Immature natural killer cell (primary cell): ENCODE measurements around the gene BID. TPM values are rescaled to one million over a fixed set of nuclear protein-coding genes. Genes with fewer than 3 reads are reported as not detected.

ENCODE experiments used
- DNase-seq, 3 donors: peaks; one replicate each; pipeline ENCODE4 v3.0.0; 2022; ENCODE audit warnings: mixed read lengths in 1 of 3
- H3K27ac Mint-ChIP-seq, 6 donors: one replicate each; pipeline ENCODE4 v1.8.0; 2020; ENCODE audit warnings: mixed read lengths in 6 of 6, mild to moderate bottlenecking in 5 of 6, inconsistent platforms in 4 of 6, moderate library complexity in 3 of 6
- H3K27me3 Mint-ChIP-seq, 3 donors: one replicate each; pipeline ENCODE4 v1.8.0; 2020 to 2021; ENCODE audit warnings: low read depth in 3 of 3, mild to moderate bottlenecking in 3 of 3, mixed read lengths in 3 of 3, moderate library complexity in 3 of 3, inconsistent platforms in 1 of 3
- H3K36me3 Mint-ChIP-seq, 3 donors: one replicate each; pipeline ENCODE4 v1.8.0; 2020; ENCODE audit warnings: mixed read lengths in 3 of 3, inconsistent platforms in 2 of 3, mild to moderate bottlenecking in 2 of 3
- H3K4me1 Mint-ChIP-seq, 2 donors: one replicate each; pipeline ENCODE4 v1.8.0; 2020; ENCODE audit warnings: inconsistent platforms in 2 of 2, mild to moderate bottlenecking in 2 of 2, mixed read lengths in 2 of 2, moderate library complexity in 1 of 2
- H3K4me3 Mint-ChIP-seq, 5 donors: one replicate each; pipeline ENCODE4 v1.8.0; 2020; ENCODE audit warnings: mild to moderate bottlenecking in 5 of 5, mixed read lengths in 5 of 5, inconsistent platforms in 3 of 5, moderate library complexity in 3 of 5
- H3K9me3 Mint-ChIP-seq, 6 donors: one replicate each; pipeline ENCODE4 v1.8.0; 2020; ENCODE audit warnings: mild to moderate bottlenecking in 6 of 6, mixed read lengths in 6 of 6, inconsistent platforms in 4 of 6, moderate library complexity in 3 of 6
- polyA plus RNA-seq, 3 donors: library from polyadenylated mRNA; unstranded; fragments of 300-500 nt; fragmentation: Illumina TruSeq; gene quantifications; one replicate each; pipeline ENCODE4 v1.2.3, GENCODE V29; 2021

Gene BID
- polyA plus RNA-seq, 3 donors from 2014 or later: 110 to 180 (median 164) TPM

GRCh38 chr22:17724241-17724640 is 50.0 kb downstream of the BID start:
- H3K27ac Mint-ChIP-seq: no peak overlapping the region

GRCh38 chr22:17719911-17720310 is 54.4 kb downstream of the BID start:
- Mint-ChIP-seq H3K27ac (peak overlapping the region in 1 of 6 donors; percentile 57), H3K4me3 (no peak overlapping the region), H3K36me3 (peaks cover 0 to 2% (median 0%) of the 10 kb centered on the region in 3 donors), H3K27me3 (peaks cover 0 to 2% (median 1%) of the 10 kb centered on the region in 3 donors), H3K4me1 (peaks cover 2 to 4% of the 10 kb centered on the region in 2 donors), H3K9me3 (no peaks in the 10 kb centered on the region)
- DNase-seq: no peak

More at GRCh38 chr22:17724241-17724640, 50.0 kb downstream of the BID start:
- DNase-seq: no peak
- H3K4me1 Mint-ChIP-seq: peaks cover 10 to 11% of the 10 kb centered on the region in 2 donors
- peaks cover 7 to 15% (median 11%) of the 10 kb centered on the region in 3 donors for H3K36me3 Mint-ChIP-seq
- no peaks in the 10 kb centered on the region for H3K9me3 Mint-ChIP-seq
- H3K4me3 Mint-ChIP-seq: no peak overlapping the region
- H3K27me3 Mint-ChIP-seq: peaks cover 0 to 3% (median 1%) of the 10 kb centered on the region in 3 donors

GRCh38 chr22:17717708-17718107 is 56.6 kb downstream of the BID start:
- H3K4me3 Mint-ChIP-seq: no peak overlapping the region
- H3K9me3 Mint-ChIP-seq: no peaks in the 10 kb centered on the region
- H3K27ac Mint-ChIP-seq: no peak overlapping the region
- peaks cover 0 to 4% (median 0%) of the 10 kb centered on the region in 3 donors for H3K36me3 Mint-ChIP-seq
- peaks cover 4% of the 10 kb centered on the region in 2 donors for H3K4me1 Mint-ChIP-seq
- DNase-seq: no peak
- H3K27me3 Mint-ChIP-seq: peaks cover 0 to 2% (median 1%) of the 10 kb centered on the region in 3 donors

- Mint-ChIP-seq H3K4me1 (peaks cover 4% of the 10 kb centered on the region in 2 donors), H3K27ac (no peak overlapping the region), H3K36me3 (peaks cover 0 to 7% (median 0%) of the 10 kb centered on the region in 3 donors), H3K27me3 (peaks cover 0 to 2% (median 1%) of the 10 kb centered on the region in 3 donors), H3K9me3 (no peaks in the 10 kb centered on the region), H3K4me3 (no peak overlapping the region)
- no peak for DNase-seq
Measured at GRCh38 chr22:17716529-17716928, 57.7 kb downstream of the BID start.

GRCh38 chr22:17712441-17712840 is 61.8 kb downstream of the BID start:
- H3K4me1 Mint-ChIP-seq: peaks cover 4% of the 10 kb centered on the region in 2 donors
- no peak overlapping the region for H3K4me3 Mint-ChIP-seq
- H3K27me3 Mint-ChIP-seq: peaks cover 0 to 2% (median 0%) of the 10 kb centered on the region in 3 donors
- H3K36me3 Mint-ChIP-seq: peaks cover 0 to 7% (median 3%) of the 10 kb centered on the region in 3 donors
- H3K9me3 Mint-ChIP-seq: no peaks in the 10 kb centered on the region
- peak overlapping the region in 2 of 6 donors; percentile 2 to 25 for H3K27ac Mint-ChIP-seq
- no peak for DNase-seq

- Mint-ChIP-seq H3K27me3 (peaks cover 0 to 3% (median 0%) of the 10 kb centered on the region in 3 donors), H3K27ac (no peak overlapping the region), H3K36me3 (peaks cover 0 to 7% (median 3%) of the 10 kb centered on the region in 3 donors), H3K4me3 (no peak overlapping the region), H3K4me1 (peaks cover 18 to 20% of the 10 kb centered on the region in 2 donors), H3K9me3 (no peaks in the 10 kb centered on the region)
- DNase-seq: no peak
Measured at GRCh38 chr22:17710023-17710422, 64.2 kb downstream of the BID start.

- Mint-ChIP-seq H3K4me3 (no peak overlapping the region), H3K4me1 (peaks cover 16 to 20% of the 10 kb centered on the region in 2 donors), H3K27ac (peak overlapping the region in 3 of 6 donors; percentile 26 to 79 (median 48)), H3K9me3 (no peaks in the 10 kb centered on the region), H3K27me3 (peaks cover 0 to 3% (median 0%) of the 10 kb centered on the region in 3 donors), H3K36me3 (peaks cover 0 to 7% (median under 1%) of the 10 kb centered on the region in 3 donors)
- DNase-seq: no peak
Measured at GRCh38 chr22:17707526-17707925, 66.7 kb downstream of the BID start.

- peak overlapping the region in 5 of 6 donors; percentile 12 to 95 (median 79) for H3K27ac Mint-ChIP-seq
- H3K4me1 Mint-ChIP-seq: peaks cover 16 to 20% of the 10 kb centered on the region in 2 donors
- peaks cover 0 to 3% (median 0%) of the 10 kb centered on the region in 3 donors for H3K27me3 Mint-ChIP-seq
- no peak for DNase-seq
- H3K36me3 Mint-ChIP-seq: peaks cover 0 to 7% (median 0%) of the 10 kb centered on the region in 3 donors
- H3K9me3 Mint-ChIP-seq: no peaks in the 10 kb centered on the region
- H3K4me3 Mint-ChIP-seq: peak overlapping the region in 1 of 5 donors; percentile 85
Measured at GRCh38 chr22:17706947-17707346, 67.3 kb downstream of the BID start.

GRCh38 chr22:17705951-17706900 is 68.0 kb downstream of the BID start:
- peak; percentile 34 to 42 (median 40) for DNase-seq
- Mint-ChIP-seq H3K9me3 (no peaks in the 10 kb centered on the region), H3K27ac (peak overlapping the region; percentile 78 to 95 (median 90)), H3K36me3 (peaks cover 0 to 7% (median 0%) of the 10 kb centered on the region in 3 donors), H3K27me3 (peaks cover 0 to 3% (median 0%) of the 10 kb centered on the region in 3 donors), H3K4me3 (peak overlapping the region; percentile 78 to 85 (median 81)), H3K4me1 (peaks cover 16 to 20% of the 10 kb centered on the region in 2 donors)

GRCh38 chr22:17705546-17705945 is 68.7 kb downstream of the BID start:
- Mint-ChIP-seq H3K27me3 (peaks cover 0 to 3% (median 0%) of the 10 kb centered on the region in 3 donors), H3K4me3 (peak overlapping the region in 2 of 5 donors; percentile 41 to 78), H3K4me1 (peaks cover 16 to 20% of the 10 kb centered on the region in 2 donors)

GRCh38 chr22:17703811-17704210 is 70.5 kb downstream of the BID start:
- H3K9me3 Mint-ChIP-seq: no peaks in the 10 kb centered on the region
- no peak overlapping the region for H3K4me3 Mint-ChIP-seq
- DNase-seq: no peak
- peaks cover 0 to 3% (median 0%) of the 10 kb centered on the region in 3 donors for H3K27me3 Mint-ChIP-seq
- peaks cover 0 to 7% (median 0%) of the 10 kb centered on the region in 3 donors for H3K36me3 Mint-ChIP-seq
- no peak overlapping the region for H3K27ac Mint-ChIP-seq
- H3K4me1 Mint-ChIP-seq: peaks cover 21 to 23% of the 10 kb centered on the region in 2 donors

More at GRCh38 chr22:17705546-17705945, 68.7 kb downstream of the BID start:
- Mint-ChIP-seq H3K27ac (peak overlapping the region in 4 of 6 donors; percentile 75 to 95 (median 86)), H3K9me3 (no peaks in the 10 kb centered on the region), H3K36me3 (peaks cover 0 to 7% (median 0%) of the 10 kb centered on the region in 3 donors)
- no peak for DNase-seq

GRCh38 chr22:17700778-17701177 is 73.5 kb downstream of the BID start:
- Mint-ChIP-seq H3K4me3 (no peak overlapping the region), H3K27me3 (no peaks in the 10 kb centered on the region), H3K4me1 (peaks cover 11 to 12% of the 10 kb centered on the region in 2 donors), H3K27ac (peak overlapping the region in 1 of 6 donors; percentile 43), H3K9me3 (no peaks in the 10 kb centered on the region), H3K36me3 (peaks cover 0 to 12% (median 0%) of the 10 kb centered on the region in 3 donors)
- no peak for DNase-seq

GRCh38 chr22:17699696-17700340 is 74.5 kb downstream of the BID start:
- no peaks in the 10 kb centered on the region for H3K9me3 Mint-ChIP-seq
- no peak overlapping the region for H3K4me3 Mint-ChIP-seq
- H3K36me3 Mint-ChIP-seq: peaks cover 0 to 15% (median 3%) of the 10 kb centered on the region in 3 donors
- peak overlapping the region in 1 of 6 donors; percentile 30 for H3K27ac Mint-ChIP-seq
- H3K4me1 Mint-ChIP-seq: peaks cover 11 to 13% of the 10 kb centered on the region in 2 donors
- no peak for DNase-seq
- H3K27me3 Mint-ChIP-seq: peaks cover 0 to 2% (median 0%) of the 10 kb centered on the region in 3 donors
